ENCODE measurements around the gene SEZ6.

DNA sequence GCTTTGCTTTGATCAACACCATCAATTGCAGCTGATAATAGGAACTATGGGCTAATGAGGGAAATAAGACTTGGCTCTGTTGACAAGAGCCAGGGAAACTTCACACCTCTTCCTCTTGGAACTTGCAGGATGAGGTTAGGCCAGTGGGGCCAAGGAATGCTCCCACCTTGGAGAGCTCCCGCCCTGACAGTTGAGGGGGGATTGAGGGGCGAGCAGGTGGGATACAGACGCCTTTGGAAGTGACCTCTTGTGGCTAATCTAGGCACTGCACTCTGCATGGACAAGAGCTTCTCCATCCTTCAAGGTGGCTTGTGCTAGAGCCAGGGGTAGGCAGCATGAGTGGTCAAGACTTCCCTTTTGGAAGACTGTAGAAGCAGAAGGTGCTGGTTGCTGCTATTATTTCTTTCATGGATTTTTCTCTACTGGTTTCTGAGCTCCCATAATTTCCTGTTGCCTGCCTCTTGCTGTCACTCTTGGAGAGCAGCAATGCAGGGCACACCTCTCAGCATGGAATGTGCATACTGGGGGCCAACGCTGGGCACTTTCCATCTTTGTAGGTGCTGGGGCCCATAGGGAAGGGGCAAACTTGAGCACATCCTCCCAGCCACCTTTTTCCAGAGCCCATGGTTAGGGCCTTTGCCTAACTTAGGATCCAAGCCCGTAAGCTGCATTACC is 52.3 kb downstream of the SEZ6 start:
- TF ChIP-seq CTCF (IDR thresholded peaks at IDR 0.05; ENCODE audit: low read depth, low read length) = peak; percentile 86
- TF ChIP-seq EZH2phosphoT487 (IDR thresholded peaks at IDR 0.05; ENCODE audit: low read depth) = no peak

Data from OCI-LY3 (cell line).